PC-9 (cell line): ENCODE measurements around the gene ZNF787.

Source experiments
- EZH2 ChIP-seq: fragments of 200-600 bp; sonication (generic); IDR thresholded peaks from 2 replicates; pipeline ENCODE4 v1.8.0; 2017; ENCODE audit warnings: antibody characterized with exemption, low read depth
- TF ChIP-seq, protein P1 (sequence below): fragments of 200-600 bp; sonication (generic); conservative IDR thresholded peaks from 2 replicates; pipeline ENCODE4 v1.6.1; 2017; ENCODE audit warnings: mixed run types, antibody characterized with exemption, mild to moderate bottlenecking, moderate library complexity

DNA sequence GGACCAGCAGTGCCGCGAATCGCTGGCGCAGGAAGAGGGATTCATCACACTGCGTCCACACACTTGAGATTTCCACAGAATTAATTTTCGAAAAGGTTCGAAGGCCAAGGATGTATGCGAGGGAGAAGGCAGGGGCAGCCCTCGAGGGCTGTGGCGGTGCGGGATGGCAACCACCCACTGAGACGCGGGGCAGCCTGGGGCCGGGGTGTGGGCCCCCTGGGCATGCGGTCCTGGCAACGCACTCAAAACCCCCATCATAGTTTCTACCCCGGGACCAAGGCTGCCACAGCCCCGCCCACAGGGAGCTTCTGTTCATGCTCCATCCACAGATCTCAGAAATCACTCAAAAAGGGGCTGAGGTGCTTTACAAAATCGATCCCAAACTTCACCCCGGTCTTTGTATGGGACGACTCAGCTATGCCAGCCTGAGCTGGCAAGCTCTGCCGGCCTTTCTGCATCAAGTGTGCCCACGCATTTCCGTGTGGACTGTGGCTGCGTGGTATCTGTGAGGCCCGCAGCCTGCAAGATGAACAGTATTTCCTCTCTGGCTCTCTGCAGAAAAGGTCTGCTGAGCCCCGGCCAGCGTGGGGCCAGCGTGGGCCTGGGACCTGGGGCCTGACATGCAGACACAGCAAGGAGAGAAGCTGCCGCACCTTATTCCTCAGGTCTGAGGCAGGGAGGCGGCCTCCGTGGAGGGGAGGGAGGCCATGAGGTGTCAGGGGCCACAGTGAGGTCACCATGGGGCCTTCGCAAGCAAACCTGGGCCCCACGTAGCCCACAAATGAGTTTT, 19.2 kb downstream of the ZNF787 start:
- TF ChIP-seq, protein P1, sequence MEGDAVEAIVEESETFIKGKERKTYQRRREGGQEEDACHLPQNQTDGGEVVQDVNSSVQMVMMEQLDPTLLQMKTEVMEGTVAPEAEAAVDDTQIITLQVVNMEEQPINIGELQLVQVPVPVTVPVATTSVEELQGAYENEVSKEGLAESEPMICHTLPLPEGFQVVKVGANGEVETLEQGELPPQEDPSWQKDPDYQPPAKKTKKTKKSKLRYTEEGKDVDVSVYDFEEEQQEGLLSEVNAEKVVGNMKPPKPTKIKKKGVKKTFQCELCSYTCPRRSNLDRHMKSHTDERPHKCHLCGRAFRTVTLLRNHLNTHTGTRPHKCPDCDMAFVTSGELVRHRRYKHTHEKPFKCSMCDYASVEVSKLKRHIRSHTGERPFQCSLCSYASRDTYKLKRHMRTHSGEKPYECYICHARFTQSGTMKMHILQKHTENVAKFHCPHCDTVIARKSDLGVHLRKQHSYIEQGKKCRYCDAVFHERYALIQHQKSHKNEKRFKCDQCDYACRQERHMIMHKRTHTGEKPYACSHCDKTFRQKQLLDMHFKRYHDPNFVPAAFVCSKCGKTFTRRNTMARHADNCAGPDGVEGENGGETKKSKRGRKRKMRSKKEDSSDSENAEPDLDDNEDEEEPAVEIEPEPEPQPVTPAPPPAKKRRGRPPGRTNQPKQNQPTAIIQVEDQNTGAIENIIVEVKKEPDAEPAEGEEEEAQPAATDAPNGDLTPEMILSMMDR: no peak
- TF ChIP-seq EZH2: no peak
